T47D (cell line): ENCODE data around the gene CTNNA2.

Experiments
- DNase-seq, 2 experiments: peaks; one replicate each; pipeline versions ENCODE4 v3.0.0 to v3.0.0-alpha.2; 2011 to 2012; ENCODE audit warnings: low read depth in 1 of 2, low spot score in 1 of 2
- JUND ChIP-seq: IDR thresholded peaks from 2 replicates; pipeline ENCODE4 v1.6.1; 2012; ENCODE audit warnings: low read depth
- in situ Hi-C: cut with HindIII; loops from 2 replicates; pipeline ENCODE4 v1.10.0; 2016; ENCODE audit warnings: low sequenced_read_pairs, low pct_unique_long_range_greater_than_20kb

CTNNA2 gene

GRCh38 chr2:80209458-80209857, 696.6 kb downstream of the CTNNA2 start:
- in situ Hi-C loops, result no loop called here
- no peak for TF ChIP-seq JUND
- DNase-seq, result no peak

DNA sequence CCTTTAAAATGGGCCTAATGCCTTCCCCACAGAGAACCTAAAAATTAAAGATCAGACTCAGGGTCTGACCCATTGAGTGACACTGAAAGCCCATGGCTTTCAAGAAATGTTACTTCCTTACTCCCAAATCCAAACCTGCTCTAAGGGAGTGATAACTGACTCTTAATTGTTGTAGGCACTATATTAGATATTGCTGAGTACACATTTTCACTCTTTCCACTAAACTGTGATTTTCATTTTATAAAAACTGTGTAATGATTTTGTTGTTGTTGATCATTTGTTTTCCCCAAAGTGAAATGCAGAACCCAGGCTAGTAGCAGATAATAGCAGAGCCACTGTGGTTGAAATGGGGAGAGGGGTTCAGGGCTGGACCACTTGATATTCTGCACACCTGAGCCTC, 704.6 kb downstream of the CTNNA2 start:
- in situ Hi-C loops, result no loop called here
- DNase-seq, result no peak
- TF ChIP-seq JUND, result no peak

DNA sequence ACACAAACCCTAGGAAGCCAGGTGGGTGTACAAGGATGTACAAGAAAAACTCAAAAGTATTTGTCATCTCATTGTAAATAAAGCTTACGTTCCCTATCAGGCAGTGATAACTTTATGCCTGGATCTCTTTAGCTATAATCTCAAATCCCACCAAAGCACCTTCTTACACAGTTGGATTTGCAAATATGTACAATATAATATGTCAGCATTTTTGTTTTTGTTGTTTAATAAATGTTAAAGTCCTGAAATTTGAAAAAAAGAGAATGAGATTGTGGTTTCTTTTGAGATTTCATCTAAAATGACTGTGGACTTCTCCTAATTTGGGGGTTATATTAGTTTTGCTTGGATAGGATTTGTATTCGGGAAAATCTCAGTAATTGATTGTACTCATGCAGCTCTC, 709.8 kb downstream of the CTNNA2 start:
- TF ChIP-seq JUND, result no peak
- in situ Hi-C loops, result no loop called here
- no peak for DNase-seq

- DNase-seq, result no peak
- in situ Hi-C loops, result no loop called here
- TF ChIP-seq JUND, result no peak
These were observed 718.6 kb downstream of the CTNNA2 start for GRCh38 chr2:80231421-80231820.

DNA sequence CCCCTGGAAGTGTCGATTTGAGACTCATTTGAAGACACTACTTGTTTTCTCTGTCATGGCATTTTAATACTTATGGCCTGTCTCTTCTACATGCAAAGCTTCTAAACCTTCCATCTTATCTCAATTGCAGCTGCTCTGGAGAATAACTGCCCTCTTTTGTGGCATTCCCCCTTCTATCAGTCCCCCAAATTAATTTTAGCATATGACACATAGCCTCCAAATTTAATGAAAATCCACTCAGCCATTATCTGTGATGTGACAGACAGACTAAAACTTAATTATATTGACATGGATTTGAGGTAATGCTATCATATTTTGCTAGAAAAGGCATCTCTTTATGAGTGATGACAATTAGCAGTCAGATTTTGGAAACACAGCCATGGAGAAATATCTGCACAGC, 720.5 kb downstream of the CTNNA2 start:
- in situ Hi-C loops, result no loop called here
- TF ChIP-seq JUND, result no peak
- DNase-seq, result no peak

DNA sequence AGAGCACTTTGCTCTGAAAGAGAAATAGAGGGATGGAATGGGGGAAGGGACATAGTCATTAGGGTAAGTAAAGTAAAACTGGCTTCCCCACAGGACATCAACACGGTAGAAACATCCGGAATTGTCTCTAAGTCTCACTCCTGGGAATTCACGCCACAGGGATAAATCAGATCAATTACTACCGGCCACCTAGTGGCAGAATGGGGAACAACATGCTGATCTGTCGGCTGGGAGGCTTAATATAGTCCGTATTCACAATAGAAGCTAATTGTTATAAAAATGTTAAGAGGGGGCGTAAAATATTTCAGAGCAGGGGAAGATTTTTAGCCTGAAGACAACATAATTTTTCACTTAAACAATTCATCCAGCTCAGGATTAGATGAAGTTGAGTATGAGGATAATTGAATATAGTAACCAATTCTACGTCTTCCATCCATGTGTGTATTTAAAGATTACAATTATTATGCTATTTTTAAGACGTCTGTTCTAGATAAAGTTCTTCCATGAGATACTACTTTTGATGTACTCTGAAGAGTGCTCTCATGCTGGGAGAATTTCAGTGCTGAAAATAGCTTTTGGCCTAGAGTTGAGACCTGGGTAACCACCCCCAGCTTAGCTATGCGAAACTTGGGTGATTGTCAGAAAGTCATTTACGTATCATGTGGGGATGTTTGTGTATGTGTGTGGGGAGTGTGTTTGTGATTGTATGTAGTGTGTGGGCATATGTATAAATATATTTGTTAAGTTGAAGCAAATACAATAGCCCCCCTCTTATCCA, 726.0 kb downstream of the CTNNA2 start:
- DNase-seq, result peak in 1 of 2 experiments; percentile 36
- TF ChIP-seq JUND, result no peak
- in situ Hi-C loops, result no loop called here

DNA sequence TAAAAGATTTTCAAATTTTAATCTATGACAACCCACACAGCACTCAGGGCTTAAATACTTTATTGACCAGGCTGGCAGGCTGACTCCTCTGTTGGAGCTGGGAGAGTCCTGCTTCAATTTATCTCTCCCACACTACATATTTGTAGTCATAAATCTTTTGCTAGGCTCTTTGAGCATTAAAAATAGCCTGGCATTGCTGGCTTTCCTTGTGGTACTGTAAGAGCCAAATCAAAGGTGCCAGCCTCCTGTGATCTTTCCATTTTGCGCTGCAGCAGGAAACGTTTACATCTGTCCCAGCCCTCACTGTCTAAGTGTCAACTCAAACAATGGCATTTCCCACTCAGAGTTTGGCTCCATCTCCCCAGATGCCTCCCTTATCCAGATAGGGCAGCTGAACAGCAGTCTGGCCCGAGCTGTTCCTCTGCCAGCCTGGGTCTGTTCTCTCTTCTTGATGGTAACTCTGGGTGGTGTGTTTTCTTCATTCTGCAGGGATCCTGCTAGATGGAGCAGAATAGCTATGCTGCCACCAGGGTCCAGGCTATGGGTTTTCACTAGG, 729.6 kb downstream of the CTNNA2 start:
- no peak for DNase-seq
- in situ Hi-C loops, result no loop called here
- TF ChIP-seq JUND, result no peak

GRCh38 chr2:80244905-80245584, 732.2 kb downstream of the CTNNA2 start:
- DNase-seq, result no peak
- in situ Hi-C loops, result no loop called here

DNA sequence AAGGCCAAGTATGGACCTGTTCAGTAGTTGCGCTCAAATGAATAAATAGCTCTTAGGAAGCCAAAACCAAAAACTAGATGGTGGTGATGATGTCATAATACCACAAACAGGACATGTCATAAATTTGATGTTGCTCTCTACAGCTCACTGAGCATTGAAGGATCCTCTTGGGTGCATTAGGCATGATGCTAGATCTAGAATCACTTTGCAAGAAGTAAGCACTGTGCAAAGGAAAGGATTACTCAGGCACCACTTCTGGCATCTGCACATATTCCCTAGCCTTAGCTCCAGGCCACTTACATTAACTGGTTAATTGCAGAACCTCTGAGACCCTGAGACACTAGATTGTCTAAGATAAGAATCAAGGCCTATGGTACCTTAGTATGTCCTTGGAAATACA, 733.7 kb downstream of the CTNNA2 start:
- no peak for DNase-seq
- in situ Hi-C loops, result no loop called here
- TF ChIP-seq JUND, result no peak

More at GRCh38 chr2:80244905-80245584, 732.2 kb downstream of the CTNNA2 start:
- no peak for TF ChIP-seq JUND

DNA sequence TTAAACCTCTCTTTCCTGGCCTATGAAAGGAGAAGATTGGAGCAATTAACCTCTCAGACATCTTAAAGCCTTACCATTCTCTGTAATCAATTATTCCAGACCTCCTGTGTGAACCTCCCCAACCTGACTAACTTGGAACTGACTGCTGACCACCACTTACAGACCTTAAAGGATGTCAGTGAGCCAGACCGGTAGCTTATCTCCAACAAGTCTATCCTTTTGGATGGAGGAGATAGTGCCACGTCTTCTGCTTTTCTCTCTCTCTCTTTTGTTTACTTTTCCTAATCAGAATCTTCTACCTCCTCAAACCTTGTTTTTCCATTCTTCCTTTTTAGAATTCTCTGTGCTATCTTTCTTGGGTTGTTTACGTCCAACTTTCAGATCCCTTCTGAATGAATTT, 734.5 kb downstream of the CTNNA2 start:
- no peak for DNase-seq
- TF ChIP-seq JUND, result no peak
- in situ Hi-C loops, result no loop called here

- no peak for DNase-seq
- in situ Hi-C loops, result no loop called here
- no peak for TF ChIP-seq JUND
These were observed 735.3 kb downstream of the CTNNA2 start for GRCh38 chr2:80248146-80248545.

- no peak for TF ChIP-seq JUND
- in situ Hi-C loops, result no loop called here
- no peak for DNase-seq
These were observed 739.6 kb downstream of the CTNNA2 start for GRCh38 chr2:80252294-80252986.
